ENCODE data around the gene CNPY3.
"Not testable (repeated sequence)": the region's sequence is repeated elsewhere in the genome, so short reads cannot be mapped to it uniquely, and the experiment has no call there.

Gene CNPY3

DNA sequence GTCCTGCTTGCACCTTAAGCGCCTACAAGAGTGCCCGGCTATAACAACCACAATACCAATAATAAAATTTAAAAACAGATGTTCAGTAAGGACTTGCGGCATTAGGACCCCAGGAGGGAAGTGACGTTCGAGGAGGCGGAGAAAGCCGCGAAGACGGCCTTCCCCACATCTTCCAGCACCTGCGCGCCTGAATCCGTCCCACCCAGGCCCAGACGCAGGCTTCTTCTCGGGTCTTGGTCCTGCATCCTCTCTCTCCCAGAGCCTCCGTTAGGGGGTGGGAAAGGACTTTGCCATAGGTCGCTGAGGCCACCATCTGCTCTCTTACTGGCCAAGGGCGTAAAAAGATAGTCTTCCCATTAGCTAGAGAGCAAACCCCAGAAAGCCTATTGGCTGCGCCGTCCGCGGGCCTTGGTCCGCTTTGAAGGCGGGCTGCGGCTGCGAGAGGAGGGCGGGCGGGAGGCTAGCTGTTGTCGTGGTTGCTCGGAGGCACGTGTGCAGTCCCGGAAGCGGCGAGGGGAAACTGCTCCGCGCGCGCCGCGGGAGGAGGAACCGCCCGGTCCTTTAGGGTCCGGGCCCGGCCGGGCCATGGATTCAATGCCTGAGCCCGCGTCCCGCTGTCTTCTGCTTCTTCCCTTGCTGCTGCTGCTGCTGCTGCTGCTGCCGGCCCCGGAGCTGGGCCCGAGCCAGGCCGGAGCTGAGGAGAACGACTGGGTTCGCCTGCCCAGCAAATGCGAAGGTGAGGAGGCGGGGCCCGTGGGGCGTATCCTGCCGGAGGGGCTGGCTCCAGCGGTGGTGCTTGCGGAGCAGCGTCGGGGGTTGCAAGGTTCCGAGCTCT, at the start of gene CNPY3:
Gene CNPY3 (plus strand): TSS at position 495 of the 835 bp plus-strand sequence. CDS start 91 bp downstream, at position 586.
- no peaks in the 10 kb centered on the region for H3K27me3 ChIP-seq (ENCODE audit: insufficient read depth, low read length)

DNA sequence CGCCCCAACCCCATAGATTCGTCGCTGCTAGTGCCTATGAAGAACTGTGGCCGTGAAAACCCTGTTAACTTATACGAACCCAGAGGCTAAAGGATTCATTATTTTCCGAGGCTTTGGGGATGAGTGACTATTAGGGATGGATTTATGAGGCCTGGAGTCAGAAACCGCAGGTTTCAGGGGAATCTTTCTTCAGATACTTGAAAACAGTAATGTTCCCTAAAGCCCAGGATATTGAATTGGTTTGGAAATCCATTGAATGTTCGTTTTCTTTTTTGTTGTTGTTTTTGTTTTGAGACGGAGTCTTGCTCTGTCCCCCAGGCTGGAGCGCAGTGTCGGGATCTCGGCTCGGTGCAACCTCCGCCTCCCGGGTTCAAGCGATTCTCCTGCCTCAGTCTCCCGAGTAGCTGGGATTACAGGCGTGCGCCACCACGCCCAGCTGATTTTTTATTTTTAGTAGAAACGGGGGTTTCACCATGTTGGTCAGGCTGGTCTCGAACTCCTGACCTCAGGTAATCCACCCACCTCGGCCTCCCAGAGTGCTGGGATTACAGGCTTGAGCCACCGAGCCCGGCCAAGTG, 49.0 kb upstream of the CNPY3 start:
- H3K4me1 ChIP-seq (ENCODE audit: control insufficient read depth, insufficient read depth, low read length, unreplicated experiment); H3K27me3 ChIP-seq (ENCODE audit: insufficient read depth, low read length): not testable (repeated sequence)
- Histone ChIP-seq H2AFZ (ENCODE audit: low read length, unreplicated experiment) (peak overlapping the region; percentile 100), H3K36me3 (ENCODE audit: insufficient read depth, low read length) (peaks cover 21% of the 10 kb centered on the region), H3K4me3 (ENCODE audit: low read depth, low read length) (peak overlapping the region; percentile 100), H3K27ac (ENCODE audit: low read depth, low read length) (peak overlapping the region; percentile 80), H3K79me2 (ENCODE audit: control insufficient read depth, insufficient read depth, low read length, unreplicated experiment) (peaks cover 41% of the 10 kb centered on the region)

More for the DNA sequence above, at the start of gene CNPY3:
- peaks cover 30% of the 10 kb centered on the region for H3K79me2 ChIP-seq (ENCODE audit: control insufficient read depth, insufficient read depth, low read length, unreplicated experiment)
- H3K36me3 ChIP-seq (ENCODE audit: insufficient read depth, low read length): no peaks in the 10 kb centered on the region
- peak within 1 kb of the TSS; percentile 82 for H3K27ac ChIP-seq (ENCODE audit: low read depth, low read length)
- H3K4me3 ChIP-seq (ENCODE audit: low read depth, low read length): peak within 1 kb of the TSS; percentile 92
- H2AFZ ChIP-seq (ENCODE audit: low read length, unreplicated experiment): peak within 1 kb of the TSS; percentile 97
- peaks cover 13% of the 10 kb centered on the region for H3K4me1 ChIP-seq (ENCODE audit: control insufficient read depth, insufficient read depth, low read length, unreplicated experiment)

- not testable (repeated sequence) for H2AFZ ChIP-seq (ENCODE audit: low read length, unreplicated experiment); H3K4me1 ChIP-seq (ENCODE audit: control insufficient read depth, insufficient read depth, low read length, unreplicated experiment); H3K27me3 ChIP-seq (ENCODE audit: insufficient read depth, low read length)
- peaks cover 45% of the 10 kb centered on the region for H3K79me2 ChIP-seq (ENCODE audit: control insufficient read depth, insufficient read depth, low read length, unreplicated experiment)
- peaks cover 26% of the 10 kb centered on the region for H3K36me3 ChIP-seq (ENCODE audit: insufficient read depth, low read length)
- H3K27ac ChIP-seq (ENCODE audit: low read depth, low read length): peak overlapping the region; percentile 80; the same call in 1 of the 2 replicates
- H3K4me3 ChIP-seq (ENCODE audit: low read depth, low read length): peak overlapping the region; percentile 100
Observed at GRCh38 chr6:42880871-42881270, 48.4 kb upstream of the CNPY3 start.

DNA sequence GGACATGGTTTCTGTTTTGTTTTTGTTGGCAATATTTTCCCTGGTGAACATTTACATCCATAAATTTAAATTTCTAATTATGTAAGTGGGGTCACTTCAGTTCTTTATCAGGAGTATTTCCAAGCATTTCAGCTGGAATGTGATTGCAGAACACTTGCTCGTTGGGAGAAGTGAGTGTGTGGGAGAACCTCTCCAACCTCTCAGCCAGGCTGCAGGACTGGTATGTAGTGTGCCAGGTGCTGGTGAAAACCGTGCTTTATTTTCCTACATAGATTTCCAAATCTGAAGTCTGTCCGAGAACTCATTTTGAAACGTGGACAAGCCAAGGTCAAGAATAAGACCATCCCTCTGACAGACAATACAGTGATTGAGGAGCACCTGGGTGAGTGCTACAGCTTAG, 43.6 kb upstream of the CNPY3 start:
- H3K27me3 ChIP-seq (ENCODE audit: insufficient read depth, low read length): no peaks in the 10 kb centered on the region
- no peak overlapping the region for H3K27ac ChIP-seq (ENCODE audit: low read depth, low read length)
- H3K4me3 ChIP-seq (ENCODE audit: low read depth, low read length): no peak overlapping the region
- H2AFZ ChIP-seq (ENCODE audit: low read length, unreplicated experiment): no peak overlapping the region
- peaks cover 4% of the 10 kb centered on the region for H3K4me1 ChIP-seq (ENCODE audit: control insufficient read depth, insufficient read depth, low read length, unreplicated experiment)
- peaks cover 26% of the 10 kb centered on the region for H3K36me3 ChIP-seq (ENCODE audit: insufficient read depth, low read length)
- H3K79me2 ChIP-seq (ENCODE audit: control insufficient read depth, insufficient read depth, low read length, unreplicated experiment): peaks cover 36% of the 10 kb centered on the region

GRCh38 chr6:42888201-42888600, 41.1 kb upstream of the CNPY3 start:
- not testable (repeated sequence) for H3K4me3 ChIP-seq (ENCODE audit: low read depth, low read length); H2AFZ ChIP-seq (ENCODE audit: low read length, unreplicated experiment); H3K4me1 ChIP-seq (ENCODE audit: control insufficient read depth, insufficient read depth, low read length, unreplicated experiment); H3K27ac ChIP-seq (ENCODE audit: low read depth, low read length); H3K27me3 ChIP-seq (ENCODE audit: insufficient read depth, low read length)
- Histone ChIP-seq H3K36me3 (ENCODE audit: insufficient read depth, low read length) (peaks cover 21% of the 10 kb centered on the region), H3K79me2 (ENCODE audit: control insufficient read depth, insufficient read depth, low read length, unreplicated experiment) (peaks cover 16% of the 10 kb centered on the region)

- Histone ChIP-seq H3K27ac (ENCODE audit: low read depth, low read length) (peak overlapping the region; percentile 80), H3K36me3 (ENCODE audit: insufficient read depth, low read length) (peaks cover 7% of the 10 kb centered on the region), H3K4me1 (ENCODE audit: control insufficient read depth, insufficient read depth, low read length, unreplicated experiment) (peaks cover 4% of the 10 kb centered on the region), H3K79me2 (ENCODE audit: control insufficient read depth, insufficient read depth, low read length, unreplicated experiment) (peaks cover 5% of the 10 kb centered on the region), H3K4me3 (ENCODE audit: low read depth, low read length) (peak overlapping the region; percentile 83), H3K27me3 (ENCODE audit: insufficient read depth, low read length) (no peaks in the 10 kb centered on the region), H2AFZ (ENCODE audit: low read length, unreplicated experiment) (no peak overlapping the region)
Observed at GRCh38 chr6:42889815-42890214, 39.5 kb upstream of the CNPY3 start.

DNA sequence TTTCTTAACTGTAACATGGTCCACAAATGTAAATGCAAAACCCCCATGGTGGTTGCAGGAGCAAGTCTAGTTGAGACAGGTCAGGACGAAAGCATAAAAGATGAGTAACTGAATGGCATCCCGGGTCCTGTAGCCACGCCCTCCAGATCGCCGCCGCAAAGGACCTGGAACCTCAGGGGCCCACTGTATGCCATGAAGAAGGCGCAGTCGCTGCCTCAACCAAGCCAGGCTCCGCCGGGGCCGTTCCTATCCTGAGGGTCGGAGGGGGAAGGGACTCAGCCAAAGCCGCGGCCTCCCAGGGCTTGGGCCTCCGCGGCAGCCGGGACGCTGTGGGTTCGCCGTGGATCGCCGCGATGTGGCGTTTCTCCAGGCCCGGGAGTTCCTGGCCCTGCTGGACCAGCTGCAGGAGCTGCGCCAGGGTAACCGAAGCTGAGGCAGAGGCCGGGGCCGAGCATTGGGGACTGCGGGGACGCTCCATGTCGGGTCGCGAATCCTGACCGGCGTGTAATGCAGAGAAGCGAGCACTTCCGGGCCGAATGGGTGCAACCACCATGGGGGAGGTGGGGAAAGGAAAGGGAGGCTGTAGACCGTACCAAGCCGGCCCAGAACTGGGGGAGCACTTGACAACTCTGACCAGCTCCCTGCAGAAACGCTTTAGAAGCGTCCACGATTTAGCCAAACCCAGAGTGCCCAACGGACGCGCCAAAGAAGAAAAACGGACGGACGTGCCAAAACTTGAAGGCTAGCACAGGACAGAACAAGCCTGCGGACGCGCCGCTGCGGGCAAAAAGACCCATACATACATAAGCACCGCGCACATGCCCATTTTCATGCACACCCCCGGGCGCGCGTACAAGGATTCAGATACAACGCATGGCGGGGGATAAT, 38.7 kb upstream of the CNPY3 start:
- peaks cover 4% of the 10 kb centered on the region for H3K79me2 ChIP-seq (ENCODE audit: control insufficient read depth, insufficient read depth, low read length, unreplicated experiment)
- H3K27me3 ChIP-seq (ENCODE audit: insufficient read depth, low read length): no peaks in the 10 kb centered on the region
- peaks cover 3% of the 10 kb centered on the region for H3K36me3 ChIP-seq (ENCODE audit: insufficient read depth, low read length)
- H3K4me3 ChIP-seq (ENCODE audit: low read depth, low read length): peak overlapping the region; percentile 83
- peaks cover 4% of the 10 kb centered on the region for H3K4me1 ChIP-seq (ENCODE audit: control insufficient read depth, insufficient read depth, low read length, unreplicated experiment)
- peak overlapping the region; percentile 80 for H3K27ac ChIP-seq (ENCODE audit: low read depth, low read length)
- peak overlapping the region; percentile 73 for H2AFZ ChIP-seq (ENCODE audit: low read length, unreplicated experiment)

DNA sequence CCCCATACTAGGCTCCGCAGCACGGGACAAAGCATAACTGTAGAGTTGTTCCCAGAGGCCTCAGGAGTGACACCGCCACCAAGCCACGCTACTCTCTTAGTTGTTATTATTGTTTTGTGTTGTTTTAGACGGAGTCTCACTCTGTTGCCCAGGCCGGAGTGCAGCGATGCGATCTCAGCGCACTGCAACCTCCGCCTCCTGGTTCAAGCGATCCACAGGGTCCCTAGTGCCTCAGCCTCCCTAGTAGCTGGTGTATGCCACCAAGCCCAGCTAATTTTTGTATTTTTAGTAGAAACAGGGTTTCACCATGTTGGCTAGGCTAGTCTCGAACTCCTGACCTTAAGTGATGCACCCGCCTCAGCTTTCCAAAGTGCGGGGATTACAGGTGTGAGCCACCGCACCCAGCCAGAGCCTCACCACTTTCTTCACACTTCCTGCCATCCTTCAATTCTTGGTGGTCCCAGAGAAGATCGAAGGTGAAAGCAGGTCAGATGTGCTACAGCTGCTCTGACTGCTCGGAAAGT, 38.0 kb upstream of the CNPY3 start:
- H3K79me2 ChIP-seq (ENCODE audit: control insufficient read depth, insufficient read depth, low read length, unreplicated experiment): no peaks in the 10 kb centered on the region
- peak overlapping the region; percentile 83 for H3K4me3 ChIP-seq (ENCODE audit: low read depth, low read length)
- peaks cover 4% of the 10 kb centered on the region for H3K4me1 ChIP-seq (ENCODE audit: control insufficient read depth, insufficient read depth, low read length, unreplicated experiment)
- H3K27ac ChIP-seq (ENCODE audit: low read depth, low read length): no peak overlapping the region
- peak overlapping the region; percentile 73 for H2AFZ ChIP-seq (ENCODE audit: low read length, unreplicated experiment)
- H3K36me3 ChIP-seq (ENCODE audit: insufficient read depth, low read length): no peaks in the 10 kb centered on the region
- H3K27me3 ChIP-seq (ENCODE audit: insufficient read depth, low read length): no peaks in the 10 kb centered on the region

DNA sequence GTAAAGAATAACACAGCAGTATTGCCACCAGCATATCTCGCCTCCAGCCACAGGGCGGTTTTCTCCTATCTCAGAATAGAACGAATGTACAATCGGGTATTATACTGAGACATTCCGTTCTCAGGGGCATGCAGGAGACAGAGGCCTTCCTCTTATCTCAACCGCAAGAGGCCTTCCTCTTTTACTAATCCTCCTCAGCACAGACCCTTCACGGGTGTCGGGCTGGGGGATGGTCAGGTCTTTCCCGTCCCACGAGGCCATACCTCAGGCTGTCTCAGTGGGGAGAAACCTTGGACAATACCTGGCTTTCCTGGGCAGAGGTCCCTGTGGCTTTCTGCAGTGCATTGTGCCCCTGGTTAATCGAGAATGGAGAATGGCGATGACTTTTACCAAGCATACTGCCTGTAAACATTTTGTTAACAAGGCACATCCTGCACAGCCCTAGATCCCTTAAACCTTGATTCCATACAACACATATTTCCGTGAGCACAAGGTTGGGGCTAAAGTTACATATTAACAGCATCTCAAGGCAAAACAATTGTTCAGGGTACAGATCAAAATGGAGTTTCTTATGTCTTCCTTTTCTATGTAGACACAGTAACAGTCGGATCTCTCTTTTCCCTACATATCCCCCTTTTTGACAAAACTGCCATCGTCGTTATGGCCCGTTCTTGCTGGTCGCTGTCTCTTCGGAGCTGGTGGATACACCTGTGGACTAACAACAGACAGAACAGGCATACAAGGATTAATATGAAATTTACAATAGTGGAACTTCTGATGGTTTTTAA, 35.0 kb upstream of the CNPY3 start:
- H3K79me2 ChIP-seq (ENCODE audit: control insufficient read depth, insufficient read depth, low read length, unreplicated experiment); H3K27ac ChIP-seq (ENCODE audit: low read depth, low read length); H3K27me3 ChIP-seq (ENCODE audit: insufficient read depth, low read length); H3K4me3 ChIP-seq (ENCODE audit: low read depth, low read length); H2AFZ ChIP-seq (ENCODE audit: low read length, unreplicated experiment); H3K36me3 ChIP-seq (ENCODE audit: insufficient read depth, low read length); H3K4me1 ChIP-seq (ENCODE audit: control insufficient read depth, insufficient read depth, low read length, unreplicated experiment): not testable (repeated sequence)

Data from ACC112 (cell line).